Upper lobe of left lung (tissue), 6 donors: ENCODE data around the gene EEIG2. TPM values are rescaled to one million over a fixed set of nuclear protein-coding genes. Genes with fewer than 3 reads are reported as not detected.

ENCODE experiments used
- ATAC-seq, 2 donors: fragments of 200-7000 bp; cut with Tn5 transposase; one replicate each; pipeline ENCODE4 v1.9.1; 2022; ENCODE audit warnings: mild to moderate bottlenecking in 2 of 2, moderate library complexity in 2 of 2; ENCODE audit not compliant: low FRiP score in 2 of 2
- DNase-seq, 2 donors: peaks; one replicate each; pipeline ENCODE4 v3.0.0-alpha.2; 2019 to 2020
- H3K27ac ChIP-seq, 4 donors: fragments of 200-600 bp; sonication (generic); one replicate each; pipeline ENCODE4 v1.5.1; 2016 to 2019
- H3K27me3 ChIP-seq, 4 donors: fragments of 200-600 bp; sonication (generic); one replicate each; pipeline ENCODE4 v1.5.1; 2017 to 2019
- H3K36me3 ChIP-seq, 4 donors: fragments of 200-600 bp; sonication (generic); one replicate each; pipeline ENCODE4 v1.5.1; 2016 to 2019
- H3K4me1 ChIP-seq, 4 donors: fragments of 200-600 bp; sonication (generic); one replicate each; pipeline ENCODE4 v1.5.1; 2018 to 2019
- H3K4me3 ChIP-seq, 4 donors: fragments of 200-600 bp; sonication (generic); one replicate each; pipeline ENCODE4 v1.5.1; 2017 to 2019; ENCODE audit warnings: mild to moderate bottlenecking in 2 of 4, moderate library complexity in 1 of 4
- H3K9me3 ChIP-seq, 4 donors: fragments of 200-600 bp; sonication (generic); one replicate each; pipeline ENCODE4 v1.5.1; 2018 to 2019
- CTCF ChIP-seq, 6 experiments: fragments of 450-650 bp in 4 of 6; fragments of 200-600 bp in 2 of 6; sonication (generic) in 2 of 6; IDR thresholded peaks; one replicate each; pipeline ENCODE4 v1.5.1; 2016 to 2019; ENCODE audit warnings: antibody characterized with exemption in 6 of 6
- EP300 ChIP-seq, 4 donors: sonication (generic); formaldehyde crosslinking; IDR thresholded peaks; one replicate each; pipeline ENCODE4 v1.5.1; 2017; ENCODE audit warnings: antibody characterized with exemption in 4 of 4, control low read depth in 2 of 4
- POLR2A ChIP-seq, 4 donors: fragments of 450-650 bp; IDR thresholded peaks; one replicate each; pipeline ENCODE4 v1.5.1; 2016 to 2017; ENCODE audit warnings: antibody characterized with exemption in 4 of 4, mild to moderate bottlenecking in 2 of 4
- POLR2AphosphoS5 ChIP-seq, 2 donors: sonication (generic); formaldehyde crosslinking; IDR thresholded peaks; one replicate each; pipeline ENCODE4 v1.5.1; 2017; ENCODE audit warnings: antibody characterized with exemption in 2 of 2
- WGBS, 2 donors: methylation state at CpG; one replicate each; pipeline ENCODE4 v1.1.5; 2017 to 2018; 5-methylcytosine and 5-hydroxymethylcytosine counted together
- total RNA-seq, 6 donors: library from RNA; depleted of rRNA in 4 of 6; stranded (reverse); fragments of >200 nt in 4 of 6; gene quantifications; one replicate each; pipeline versions ENCODE4 v1.1.0 to v1.2.1, GENCODE V29; 2016 to 2021
- donor health status: DM: no; HTN: no; CAD: no; lungs with moderate emphysema.
- donor health status: DM: no; HTN: yes; CAD: no; lungs with severe emphysema.

The EEIG2 gene
- total RNA-seq, 6 donors from 2014 or later: 8.4 to 19.9 (median 15.1) TPM

GRCh38 chr1:108570998-108571401 is 11.1 kb downstream of the EEIG2 start:
- DNase-seq (peak in 1 of 2 donors; percentile 56), ATAC-seq (no peak)
- no peak overlapping the region for H3K27ac ChIP-seq
- peaks cover 0 to 10% (median 9%) of the 10 kb centered on the region in 4 donors for H3K4me1 ChIP-seq
- 62 to 63% methylated on average over 7 of the region's 7 CpGs for WGBS, 2 donors
- no peak overlapping the region for H3K4me3 ChIP-seq
- no peaks in the 10 kb centered on the region for H3K36me3 ChIP-seq
- H3K9me3 ChIP-seq: no peaks in the 10 kb centered on the region
- no peak for TF ChIP-seq CTCF (IDR thresholded peaks at IDR 0.05)
- no peak for TF ChIP-seq POLR2A (IDR thresholded peaks at IDR 0.05)
- TF ChIP-seq POLR2AphosphoS5 (IDR thresholded peaks at IDR 0.05): no peak
- no peak for TF ChIP-seq EP300 (IDR thresholded peaks at IDR 0.05)
- no peaks in the 10 kb centered on the region for H3K27me3 ChIP-seq

- no peak overlapping the region for H3K27ac ChIP-seq
- ATAC-seq (no peak), DNase-seq (no peak)
- H3K27me3 ChIP-seq: no peaks in the 10 kb centered on the region
- H3K4me3 ChIP-seq: no peak overlapping the region
- no peaks in the 10 kb centered on the region for H3K9me3 ChIP-seq
- peaks cover 0 to 10% (median 6%) of the 10 kb centered on the region in 4 donors for H3K4me1 ChIP-seq
- 77 to 81% methylated on average over 5 of the region's 5 CpGs for WGBS, 2 donors
- TF ChIP-seq CTCF (IDR thresholded peaks at IDR 0.05): no peak
- no peak for TF ChIP-seq POLR2AphosphoS5 (IDR thresholded peaks at IDR 0.05)
- TF ChIP-seq POLR2A (IDR thresholded peaks at IDR 0.05): no peak
- TF ChIP-seq EP300 (IDR thresholded peaks at IDR 0.05): no peak
- no peaks in the 10 kb centered on the region for H3K36me3 ChIP-seq
Measured at GRCh38 chr1:108572182-108572581, 12.3 kb downstream of the EEIG2 start.

GRCh38 chr1:108573183-108573582 is 13.3 kb downstream of the EEIG2 start:
- Histone ChIP-seq H3K36me3 (no peaks in the 10 kb centered on the region), H3K9me3 (no peaks in the 10 kb centered on the region), H3K27me3 (no peaks in the 10 kb centered on the region), H3K4me3 (no peak overlapping the region), H3K27ac (no peak overlapping the region), H3K4me1 (peaks cover 0 to 10% (median 6%) of the 10 kb centered on the region in 4 donors)
- 94 to 95% methylated on average over 2 of the region's 2 CpGs for WGBS, 2 donors
- DNase-seq: no peak
- TF ChIP-seq EP300 (IDR thresholded peaks at IDR 0.05) (no peak), POLR2AphosphoS5 (IDR thresholded peaks at IDR 0.05) (no peak), POLR2A (IDR thresholded peaks at IDR 0.05) (no peak), CTCF (IDR thresholded peaks at IDR 0.05) (no peak)
- ATAC-seq: no peak

GRCh38 chr1:108574008-108574407 is 14.1 kb downstream of the EEIG2 start:
- ATAC-seq (no peak), DNase-seq (no peak)
- peaks cover 0 to 10% (median 6%) of the 10 kb centered on the region in 4 donors for H3K4me1 ChIP-seq
- H3K36me3 ChIP-seq: no peaks in the 10 kb centered on the region
- no peaks in the 10 kb centered on the region for H3K27me3 ChIP-seq
- H3K27ac ChIP-seq: no peak overlapping the region
- TF ChIP-seq POLR2AphosphoS5 (IDR thresholded peaks at IDR 0.05) (no peak), EP300 (IDR thresholded peaks at IDR 0.05) (no peak), POLR2A (IDR thresholded peaks at IDR 0.05) (no peak), CTCF (IDR thresholded peaks at IDR 0.05) (no peak)
- no peaks in the 10 kb centered on the region for H3K9me3 ChIP-seq
- no peak overlapping the region for H3K4me3 ChIP-seq

GRCh38 chr1:108575375-108575774 is 15.5 kb downstream of the EEIG2 start:
- Histone ChIP-seq H3K4me1 (peaks cover 0 to 10% (median 5%) of the 10 kb centered on the region in 4 donors), H3K9me3 (no peaks in the 10 kb centered on the region), H3K27me3 (no peaks in the 10 kb centered on the region), H3K27ac (no peak overlapping the region), H3K36me3 (no peaks in the 10 kb centered on the region), H3K4me3 (no peak overlapping the region)
- no peak for DNase-seq
- TF ChIP-seq CTCF (IDR thresholded peaks at IDR 0.05): no peak
- no peak for TF ChIP-seq POLR2AphosphoS5 (IDR thresholded peaks at IDR 0.05)
- TF ChIP-seq EP300 (IDR thresholded peaks at IDR 0.05): no peak
- TF ChIP-seq POLR2A (IDR thresholded peaks at IDR 0.05): no peak
- no peak for ATAC-seq
